ENCODE data around the gene HOXB13.

- TF ChIP-seq RNF2 (IDR thresholded peaks at IDR 0.05; ENCODE audit: borderline replicate concordance, low read depth) (no peak), BHLHE40 (IDR thresholded peaks at IDR 0.05; ENCODE audit: low read depth, low read length) (no peak), GATA3 (IDR thresholded peaks at IDR 0.05; ENCODE audit: borderline replicate concordance) (no peak), CHD4 (IDR thresholded peaks at IDR 0.05; ENCODE audit: borderline replicate concordance) (no peak), CBX2 (IDR thresholded peaks at IDR 0.05; ENCODE audit: borderline replicate concordance, low read depth) (no peak), EP300 (IDR thresholded peaks at IDR 0.05) (no peak), ZFP36 (IDR thresholded peaks at IDR 0.05; ENCODE audit: borderline replicate concordance, partially characterized antibody) (no peak), JUN (IDR thresholded peaks at IDR 0.05) (no peak), MAZ (IDR thresholded peaks at IDR 0.05; ENCODE audit: borderline replicate concordance, low read depth, low read length) (no peak), JUNB (IDR thresholded peaks at IDR 0.05) (no peak), ZC3H11A (IDR thresholded peaks at IDR 0.05) (no peak), RCOR1 (IDR thresholded peaks at IDR 0.05; ENCODE audit: low read depth, low read length) (no peak), RAD21 (conservative IDR thresholded peaks at IDR 0.05 in 1 of 2, IDR thresholded peaks at IDR 0.05 in 1 of 2) (no peak)
- TF ChIP-seq, protein P1, sequence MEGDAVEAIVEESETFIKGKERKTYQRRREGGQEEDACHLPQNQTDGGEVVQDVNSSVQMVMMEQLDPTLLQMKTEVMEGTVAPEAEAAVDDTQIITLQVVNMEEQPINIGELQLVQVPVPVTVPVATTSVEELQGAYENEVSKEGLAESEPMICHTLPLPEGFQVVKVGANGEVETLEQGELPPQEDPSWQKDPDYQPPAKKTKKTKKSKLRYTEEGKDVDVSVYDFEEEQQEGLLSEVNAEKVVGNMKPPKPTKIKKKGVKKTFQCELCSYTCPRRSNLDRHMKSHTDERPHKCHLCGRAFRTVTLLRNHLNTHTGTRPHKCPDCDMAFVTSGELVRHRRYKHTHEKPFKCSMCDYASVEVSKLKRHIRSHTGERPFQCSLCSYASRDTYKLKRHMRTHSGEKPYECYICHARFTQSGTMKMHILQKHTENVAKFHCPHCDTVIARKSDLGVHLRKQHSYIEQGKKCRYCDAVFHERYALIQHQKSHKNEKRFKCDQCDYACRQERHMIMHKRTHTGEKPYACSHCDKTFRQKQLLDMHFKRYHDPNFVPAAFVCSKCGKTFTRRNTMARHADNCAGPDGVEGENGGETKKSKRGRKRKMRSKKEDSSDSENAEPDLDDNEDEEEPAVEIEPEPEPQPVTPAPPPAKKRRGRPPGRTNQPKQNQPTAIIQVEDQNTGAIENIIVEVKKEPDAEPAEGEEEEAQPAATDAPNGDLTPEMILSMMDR (IDR thresholded peaks at IDR 0.05), result no peak
Observed at GRCh38 chr17:48770954-48771353, 42.4 kb upstream of the HOXB13 start.

Measured in A549 (cell line).